Measurements from ENCODE around the gene IL17RB. TPM values are rescaled to one million over a fixed set of nuclear protein-coding genes. Genes with fewer than 3 reads are reported as not detected.
A peak's percentile ranks its signal among the peaks of the same experiment; 100 is the strongest.

IL17RB gene
- total RNA-seq, 1 donor = 0.81 TPM

DNA sequence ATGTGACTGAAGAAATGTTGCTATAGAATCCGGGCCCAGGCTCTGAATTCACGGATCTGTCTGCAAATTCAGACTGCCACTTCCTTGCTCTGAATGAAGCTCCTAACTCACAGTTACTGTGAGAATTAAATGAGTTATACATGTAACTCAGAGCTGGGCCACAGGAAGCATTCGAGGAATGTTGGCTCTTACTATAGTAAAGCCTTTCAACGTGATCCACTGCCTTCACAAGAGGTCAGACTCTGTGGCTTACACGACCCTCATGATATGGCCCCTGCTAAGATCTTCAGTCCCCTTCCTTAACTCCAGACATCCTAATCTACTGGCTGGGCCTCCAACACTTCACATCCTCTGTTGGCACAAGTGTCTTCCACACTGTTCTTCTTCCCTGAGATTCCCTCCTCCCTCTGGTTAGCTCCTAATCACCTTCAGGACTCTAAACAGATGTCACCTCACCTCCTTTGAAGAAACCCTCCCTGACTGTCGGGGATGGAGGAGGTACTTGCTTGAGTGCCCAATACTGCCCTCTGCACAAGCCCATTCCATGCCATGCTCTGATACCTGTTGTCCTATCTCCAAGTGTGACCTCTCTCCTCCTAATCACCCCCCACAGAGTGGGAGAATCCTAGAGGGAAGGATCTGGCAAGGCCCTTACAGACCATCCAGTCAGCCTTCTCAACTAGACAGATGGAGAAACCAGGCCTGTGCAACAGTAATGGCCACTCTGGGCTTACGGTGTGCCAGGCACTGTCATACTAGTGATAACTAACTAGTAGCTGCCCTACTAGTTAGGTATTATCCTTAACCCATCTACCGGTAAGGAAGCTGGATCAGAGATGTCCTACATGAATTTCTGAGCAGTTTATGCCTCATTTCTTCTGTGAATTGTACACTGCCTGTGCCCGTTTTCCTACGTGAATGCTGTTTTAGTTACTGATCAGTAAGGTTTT, 34.3 kb downstream of the IL17RB start:
- peak overlapping the region; percentile 96 for H3K4me3 ChIP-seq (ENCODE audit: low read depth, low read length)
- DNase-seq (ENCODE audit: low read depth) = peak; percentile 28
- TF ChIP-seq, protein P1, sequence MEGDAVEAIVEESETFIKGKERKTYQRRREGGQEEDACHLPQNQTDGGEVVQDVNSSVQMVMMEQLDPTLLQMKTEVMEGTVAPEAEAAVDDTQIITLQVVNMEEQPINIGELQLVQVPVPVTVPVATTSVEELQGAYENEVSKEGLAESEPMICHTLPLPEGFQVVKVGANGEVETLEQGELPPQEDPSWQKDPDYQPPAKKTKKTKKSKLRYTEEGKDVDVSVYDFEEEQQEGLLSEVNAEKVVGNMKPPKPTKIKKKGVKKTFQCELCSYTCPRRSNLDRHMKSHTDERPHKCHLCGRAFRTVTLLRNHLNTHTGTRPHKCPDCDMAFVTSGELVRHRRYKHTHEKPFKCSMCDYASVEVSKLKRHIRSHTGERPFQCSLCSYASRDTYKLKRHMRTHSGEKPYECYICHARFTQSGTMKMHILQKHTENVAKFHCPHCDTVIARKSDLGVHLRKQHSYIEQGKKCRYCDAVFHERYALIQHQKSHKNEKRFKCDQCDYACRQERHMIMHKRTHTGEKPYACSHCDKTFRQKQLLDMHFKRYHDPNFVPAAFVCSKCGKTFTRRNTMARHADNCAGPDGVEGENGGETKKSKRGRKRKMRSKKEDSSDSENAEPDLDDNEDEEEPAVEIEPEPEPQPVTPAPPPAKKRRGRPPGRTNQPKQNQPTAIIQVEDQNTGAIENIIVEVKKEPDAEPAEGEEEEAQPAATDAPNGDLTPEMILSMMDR (IDR thresholded peaks at IDR 0.05; ENCODE audit: insufficient read depth, low read length) = no peak

- H3K4me3 ChIP-seq (ENCODE audit: low read depth, low read length) = peak within 1 kb of the TSS; percentile 96
- DNase-seq (ENCODE audit: low read depth) = peak; percentile 78
- TF ChIP-seq, protein P1 (IDR thresholded peaks at IDR 0.05; ENCODE audit: insufficient read depth, low read length) = no peak
Observed at GRCh38 chr3:53881691-53882593, 35.6 kb downstream of the IL17RB start, which contains the start of gene ACTR8. Gene ACTR8, minus strand, starts transcription at chr3:53882152. Its CDS starts 51 bp downstream, at chr3:53882101.

- H3K4me3 ChIP-seq (ENCODE audit: low read depth, low read length) = no peak overlapping the region
- no peak for DNase-seq (ENCODE audit: low read depth)
- TF ChIP-seq, protein P1 (IDR thresholded peaks at IDR 0.05; ENCODE audit: insufficient read depth, low read length) = no peak
Observed at GRCh38 chr3:53883008-53883407, 36.6 kb downstream of the IL17RB start.

DNA sequence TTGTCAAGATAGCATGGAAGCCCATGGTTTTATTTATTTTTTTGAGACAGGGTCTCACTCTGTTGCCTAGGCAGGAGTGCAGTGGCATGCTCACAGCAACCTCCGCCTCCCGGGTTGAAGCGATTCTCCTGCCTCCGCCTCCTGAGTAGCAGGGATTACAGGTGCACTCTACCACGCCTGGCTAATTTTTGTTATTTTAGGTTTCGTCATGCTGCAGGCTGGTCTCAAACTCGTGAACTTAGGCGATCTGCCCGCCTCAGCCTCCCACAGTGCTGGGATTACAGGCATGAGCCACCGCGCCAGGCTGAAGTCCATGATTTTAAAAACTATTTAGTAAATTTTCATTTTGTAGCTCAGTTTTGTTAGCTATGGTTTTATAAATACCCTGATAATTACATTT, 38.3 kb downstream of the IL17RB start:
- TF ChIP-seq, protein P1 (IDR thresholded peaks at IDR 0.05; ENCODE audit: insufficient read depth, low read length) = no peak
- DNase-seq (ENCODE audit: low read depth) = no peak
- no peak overlapping the region for H3K4me3 ChIP-seq (ENCODE audit: low read depth, low read length)

- H3K4me3 ChIP-seq (ENCODE audit: low read depth, low read length) = no peak overlapping the region
- TF ChIP-seq, protein P1 (IDR thresholded peaks at IDR 0.05; ENCODE audit: insufficient read depth, low read length) = no peak
- DNase-seq (ENCODE audit: low read depth) = no peak
Observed at GRCh38 chr3:53885239-53885638, 38.9 kb downstream of the IL17RB start.

DNA sequence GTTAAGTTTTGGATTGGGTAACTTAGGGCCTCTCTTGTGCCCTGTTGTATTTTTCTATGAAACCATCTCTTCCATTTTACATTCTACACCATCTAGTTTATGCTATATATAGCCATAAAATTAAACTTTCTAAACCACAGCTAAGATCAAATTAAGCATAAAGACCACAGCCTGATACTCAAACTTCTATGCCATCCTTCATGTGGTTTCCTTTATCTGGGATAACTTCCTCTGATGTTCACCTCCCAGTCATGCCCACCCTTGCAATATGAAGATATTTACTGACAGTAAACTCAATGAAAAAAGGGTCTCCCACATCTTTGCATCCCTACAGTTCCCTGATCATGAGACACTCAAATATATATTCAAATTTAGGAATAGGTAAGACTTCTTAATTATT, 41.1 kb downstream of the IL17RB start:
- no peak overlapping the region for H3K4me3 ChIP-seq (ENCODE audit: low read depth, low read length)
- TF ChIP-seq, protein P1 (IDR thresholded peaks at IDR 0.05; ENCODE audit: insufficient read depth, low read length) = no peak
- no peak for DNase-seq (ENCODE audit: low read depth)
